GM21737 (cell line): ENCODE data around the gene ABHD2.
A peak's percentile ranks its signal among the peaks of the same experiment; 100 is the strongest.
"Not testable (repeated sequence)": the region's sequence is repeated elsewhere in the genome, so short reads cannot be mapped to it uniquely, and the experiment has no call there.

Experiments used
- ATAC-seq: cut with Tn5 transposase; IDR thresholded peaks from one replicate; pipeline ENCODE4 v1.9.1; 2021; ENCODE audit warnings: mild to moderate bottlenecking, moderate library complexity; ENCODE audit not compliant: unreplicated experiment

The ABHD2 gene

GRCh38 chr15:89074402-89075012 is 13.7 kb upstream of the ABHD2 start:
- ATAC-seq, result no peak

GRCh38 chr15:89075101-89075640 is 13.1 kb upstream of the ABHD2 start:
- no peak for ATAC-seq

- no peak for ATAC-seq
Observed at GRCh38 chr15:89075846-89076245, 12.4 kb upstream of the ABHD2 start.

GRCh38 chr15:89077750-89078149 is 10.5 kb upstream of the ABHD2 start:
- no peak for ATAC-seq

- no peak for ATAC-seq
Observed at GRCh38 chr15:89078851-89079810, 9.1 kb upstream of the ABHD2 start.

GRCh38 chr15:89081878-89082277 is 6.4 kb upstream of the ABHD2 start:
- no peak for ATAC-seq

- no peak for ATAC-seq
Observed at GRCh38 chr15:89083246-89083645, 5.0 kb upstream of the ABHD2 start.

GRCh38 chr15:89085289-89085926 is 2.8 kb upstream of the ABHD2 start:
- no peak for ATAC-seq

- not testable (repeated sequence) for ATAC-seq
Observed at GRCh38 chr15:89085933-89086332, 2.3 kb upstream of the ABHD2 start.

GRCh38 chr15:89086390-89086789 is 1.9 kb upstream of the ABHD2 start:
- ATAC-seq, result not testable (repeated sequence)

- no peak for ATAC-seq
Observed at GRCh38 chr15:89087161-89087829, 961 bp upstream of the ABHD2 start.

- ATAC-seq, result peak; percentile 4
Observed at GRCh38 chr15:89088605-89089315, 504 bp downstream of the ABHD2 start.

GRCh38 chr15:89089316-89090230 is 1.3 kb downstream of the ABHD2 start:
- ATAC-seq, result no peak

GRCh38 chr15:89090791-89091626 is 2.8 kb downstream of the ABHD2 start:
- no peak for ATAC-seq

- no peak for ATAC-seq
Observed at GRCh38 chr15:89091627-89092220, 3.5 kb downstream of the ABHD2 start.

- no peak for ATAC-seq
Observed at GRCh38 chr15:89093509-89093908, 5.3 kb downstream of the ABHD2 start.

GRCh38 chr15:89095073-89095472 is 6.8 kb downstream of the ABHD2 start:
- ATAC-seq, result no peak

- ATAC-seq, result no peak
Observed at GRCh38 chr15:89095556-89095955, 7.3 kb downstream of the ABHD2 start.
